ENCODE measurements around the gene HMGCR. TPM values are rescaled to one million over a fixed set of nuclear protein-coding genes. Genes with fewer than 3 reads are reported as not detected.

Gene HMGCR
- polyA plus RNA-seq, 3 donors = 19.8 to 33.3 (median 31.9) TPM

DNA sequence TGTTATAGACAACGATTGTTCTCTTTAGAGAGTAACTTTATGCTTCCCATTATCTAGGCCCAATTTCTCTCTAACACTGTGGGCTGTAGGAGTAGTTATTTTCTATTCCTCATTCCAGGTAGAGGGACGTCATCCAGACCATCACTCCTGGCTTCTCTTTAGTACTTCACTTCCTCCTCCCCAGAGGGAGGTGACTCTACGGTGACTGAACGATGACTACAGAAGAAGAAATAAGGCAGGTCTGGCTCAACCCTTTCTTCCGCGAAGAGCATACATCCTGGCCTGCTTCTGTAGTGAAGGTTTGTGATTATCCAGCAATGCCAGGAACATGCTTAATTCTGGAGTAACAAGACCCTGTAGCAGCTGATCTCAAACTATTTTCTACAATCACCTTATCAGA is 50.8 kb downstream of the HMGCR start:
- Histone ChIP-seq H3K9ac (ENCODE audit: insufficient read depth, low read length, poor library complexity, severe bottlenecking) (no peak overlapping the region), H3K4me2 (replicated peaks; ENCODE audit: extremely low read depth, low read length, poor library complexity, severe bottlenecking) (no peak overlapping the region), H3K4me3 (replicated peaks in 1 of 3; ENCODE audit: low read depth in 2 of 3, low read length in 3 of 3) (no peak overlapping the region), H2AFZ (ENCODE audit: insufficient read depth, low read depth, low read length, poor library complexity, severe bottlenecking) (no peak overlapping the region), H3K79me2 (ENCODE audit: insufficient read depth, low read length) (no peaks in the 10 kb centered on the region), H3K27me3 (ENCODE audit: control insufficient read depth in 2 of 2, insufficient read depth in 2 of 2, low read length in 2 of 2) (no peaks in the 10 kb centered on the region), H3K9me3 (replicated peaks in 1 of 2; ENCODE audit: control insufficient read depth in 1 of 2, insufficient read depth in 1 of 2, low read length in 2 of 2) (no peaks in the 10 kb centered on the region), H4K20me1 (ENCODE audit: insufficient read depth, low read length) (no peaks in the 10 kb centered on the region), H3K27ac (ENCODE audit: low read depth in 1 of 2, low read length in 2 of 2) (no peak overlapping the region), H3K4me1 (ENCODE audit: control insufficient read depth in 1 of 2, insufficient read depth in 2 of 2, low read length in 2 of 2) (no peaks in the 10 kb centered on the region), H3K36me3 (replicated peaks in 1 of 2; ENCODE audit: control insufficient read depth in 1 of 2, insufficient read depth in 2 of 2, low read length in 2 of 2) (peaks cover 82 to 95% of the 10 kb centered on the region in 2 donors)
- no peaks in the 10 kb centered on the region for H3K9me3 Mint-ChIP-seq
- peaks cover 66 to 73% of the 10 kb centered on the region in 2 donors for H3K36me3 Mint-ChIP-seq
- DNase-seq = no peak
- no peaks in the 10 kb centered on the region for H3K27me3 Mint-ChIP-seq (ENCODE audit: low read depth in 3 of 3)
- intact Hi-C loops (cut with micrococcal nuclease) = no loop called here
- no CpG with 5 or more reads among the region's 6 CpGs for WGBS (ENCODE audit: insufficient coverage)
- H3K4me1 Mint-ChIP-seq = no peaks in the 10 kb centered on the region
- no peak for TF ChIP-seq CTCF (IDR thresholded peaks at IDR 0.05)
- peak overlapping the region in 1 of 7 donors; percentile 50 for H3K27ac Mint-ChIP-seq
- no peak overlapping the region for H3K4me3 Mint-ChIP-seq

DNA sequence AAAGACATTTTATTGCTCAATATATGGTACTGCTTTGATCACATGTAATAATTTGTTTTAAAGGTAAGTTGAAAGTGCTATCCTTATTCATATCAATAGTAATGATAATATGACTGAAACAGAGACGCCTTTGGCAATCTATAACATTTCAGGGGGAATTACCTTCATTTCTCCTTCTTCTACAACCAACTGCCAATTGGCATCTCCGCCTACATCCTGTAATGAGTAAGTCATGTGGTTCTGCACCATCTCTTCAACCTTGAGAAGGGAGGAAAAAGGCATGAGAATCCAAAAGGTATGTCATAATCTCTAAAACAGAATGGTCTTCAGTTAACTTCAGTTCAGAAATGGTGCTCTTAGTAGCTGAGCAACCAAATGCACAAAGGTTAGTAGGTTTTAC is 52.4 kb downstream of the HMGCR start:
- H3K27ac ChIP-seq (ENCODE audit: low read depth in 1 of 2, low read length in 2 of 2) = no peak overlapping the region
- H3K36me3 ChIP-seq (replicated peaks in 1 of 2; ENCODE audit: control insufficient read depth in 1 of 2, insufficient read depth in 2 of 2, low read length in 2 of 2) = peaks cover 74 to 94% of the 10 kb centered on the region in 2 donors
- intact Hi-C loops (cut with micrococcal nuclease) = no loop called here
- Mint-ChIP-seq H3K9me3 (peaks cover 0 to 3% (median 0%) of the 10 kb centered on the region in 7 donors), H3K27ac (no peak overlapping the region), H3K36me3 (peaks cover 61 to 69% of the 10 kb centered on the region in 2 donors), H3K4me1 (no peaks in the 10 kb centered on the region), H3K4me3 (no peak overlapping the region), H3K27me3 (ENCODE audit: low read depth in 3 of 3) (no peaks in the 10 kb centered on the region)
- no peaks in the 10 kb centered on the region for H3K27me3 ChIP-seq (ENCODE audit: control insufficient read depth in 2 of 2, insufficient read depth in 2 of 2, low read length in 2 of 2)
- no peaks in the 10 kb centered on the region for H3K79me2 ChIP-seq (ENCODE audit: insufficient read depth, low read length)
- H3K9ac ChIP-seq (ENCODE audit: insufficient read depth, low read length, poor library complexity, severe bottlenecking) = no peak overlapping the region
- no peak overlapping the region for H3K4me3 ChIP-seq (replicated peaks in 1 of 3; ENCODE audit: low read depth in 2 of 3, low read length in 3 of 3)
- TF ChIP-seq CTCF (IDR thresholded peaks at IDR 0.05) = no peak
- no peak overlapping the region for H3K4me2 ChIP-seq (replicated peaks; ENCODE audit: extremely low read depth, low read length, poor library complexity, severe bottlenecking)
- no peaks in the 10 kb centered on the region for H3K4me1 ChIP-seq (ENCODE audit: control insufficient read depth in 1 of 2, insufficient read depth in 2 of 2, low read length in 2 of 2)
- no peak for DNase-seq
- no CpG with 5 or more reads among the region's 2 CpGs for WGBS (ENCODE audit: insufficient coverage)
- H3K9me3 ChIP-seq (replicated peaks in 1 of 2; ENCODE audit: control insufficient read depth in 1 of 2, insufficient read depth in 1 of 2, low read length in 2 of 2) = no peaks in the 10 kb centered on the region
- H2AFZ ChIP-seq (ENCODE audit: insufficient read depth, low read depth, low read length, poor library complexity, severe bottlenecking) = no peak overlapping the region
- H4K20me1 ChIP-seq (ENCODE audit: insufficient read depth, low read length) = no peaks in the 10 kb centered on the region

Measured in CD14-positive monocyte (primary cell).